GM12878 (cell line): Measurements from ENCODE around the gene ELFN2.

Source experiments
- BRCA1 ChIP-seq: IDR thresholded peaks from 2 replicates; pipeline ENCODE4 v1.6.1; 2011; ENCODE audit warnings: low read depth, low read length, improper control_type of control experiment
- CREB1 ChIP-seq: IDR thresholded peaks from 2 replicates; pipeline ENCODE4 v1.6.1; 2012; ENCODE audit warnings: low read depth, mild to moderate bottlenecking, inconsistent platforms
- CTCF ChIP-seq, 3 experiments: IDR thresholded peaks in 2 of 3; conservative IDR thresholded peaks in 1 of 3; 2 replicates each; pipeline ENCODE4 v1.5.1; 2011; ENCODE audit warnings: low read depth in 3 of 3, low read length in 3 of 3, mild to moderate bottlenecking in 3 of 3, control low read depth in 2 of 3, moderate library complexity in 2 of 3, inconsistent platforms in 1 of 3, mixed read lengths in 1 of 3; ENCODE audit not compliant: control insufficient read depth in 2 of 3, insufficient read depth in 1 of 3; ENCODE audit errors: extremely low read depth in 1 of 3
- EZH2 ChIP-seq: IDR thresholded peaks from 2 replicates; pipeline ENCODE4 v1.6.1; 2012; ENCODE audit warnings: low read depth, mild to moderate bottlenecking, control low read depth, inconsistent platforms, low read length, borderline replicate concordance; ENCODE audit not compliant: control insufficient read depth
- GATAD2B ChIP-seq: fragments of 450-650 bp; conservative IDR thresholded peaks from 2 replicates; pipeline ENCODE4 v1.6.1; 2017; ENCODE audit warnings: low read depth, mild to moderate bottlenecking, moderate library complexity
- HDGF ChIP-seq: fragments of 450-650 bp; IDR thresholded peaks from 2 replicates; pipeline ENCODE4 v1.6.1; 2016; ENCODE audit warnings: antibody characterized with exemption
- MTA2 ChIP-seq: fragments of 450-650 bp; IDR thresholded peaks from 2 replicates; pipeline ENCODE4 v1.6.1; 2016; ENCODE audit warnings: low read depth, mild to moderate bottlenecking, moderate library complexity
- POLR2A ChIP-seq: IDR thresholded peaks from 2 replicates; pipeline ENCODE4 v1.6.1; 2011; ENCODE audit warnings: low read depth, mild to moderate bottlenecking, low read length
- POLR2AphosphoS5 ChIP-seq: IDR thresholded peaks from 2 replicates; pipeline ENCODE4 v1.6.1; 2011; ENCODE audit warnings: mild to moderate bottlenecking, low read length, inconsistent platforms
- RAD21 ChIP-seq: IDR thresholded peaks from 2 replicates; pipeline ENCODE4 v1.6.1; 2011; ENCODE audit warnings: mild to moderate bottlenecking, low read depth, low read length, moderate library complexity; ENCODE audit not compliant: insufficient read depth
- RFX5 ChIP-seq: IDR thresholded peaks from 2 replicates; pipeline ENCODE4 v1.6.1; 2011; ENCODE audit warnings: low read depth, low read length, improper control_type of control experiment
- TAF1 ChIP-seq: IDR thresholded peaks from 2 replicates; pipeline ENCODE4 v1.6.1; 2011; ENCODE audit warnings: mild to moderate bottlenecking, low read depth, low read length, borderline replicate concordance
- ZNF217 ChIP-seq: fragments of 450-650 bp; IDR thresholded peaks from 2 replicates; pipeline ENCODE4 v1.6.1; 2017; ENCODE audit warnings: antibody characterized with exemption, mild to moderate bottlenecking
- ZZZ3 ChIP-seq: IDR thresholded peaks from 2 replicates; pipeline ENCODE4 v1.6.1; 2011; ENCODE audit warnings: low read depth; ENCODE audit not compliant: control insufficient read depth, insufficient read length

DNA sequence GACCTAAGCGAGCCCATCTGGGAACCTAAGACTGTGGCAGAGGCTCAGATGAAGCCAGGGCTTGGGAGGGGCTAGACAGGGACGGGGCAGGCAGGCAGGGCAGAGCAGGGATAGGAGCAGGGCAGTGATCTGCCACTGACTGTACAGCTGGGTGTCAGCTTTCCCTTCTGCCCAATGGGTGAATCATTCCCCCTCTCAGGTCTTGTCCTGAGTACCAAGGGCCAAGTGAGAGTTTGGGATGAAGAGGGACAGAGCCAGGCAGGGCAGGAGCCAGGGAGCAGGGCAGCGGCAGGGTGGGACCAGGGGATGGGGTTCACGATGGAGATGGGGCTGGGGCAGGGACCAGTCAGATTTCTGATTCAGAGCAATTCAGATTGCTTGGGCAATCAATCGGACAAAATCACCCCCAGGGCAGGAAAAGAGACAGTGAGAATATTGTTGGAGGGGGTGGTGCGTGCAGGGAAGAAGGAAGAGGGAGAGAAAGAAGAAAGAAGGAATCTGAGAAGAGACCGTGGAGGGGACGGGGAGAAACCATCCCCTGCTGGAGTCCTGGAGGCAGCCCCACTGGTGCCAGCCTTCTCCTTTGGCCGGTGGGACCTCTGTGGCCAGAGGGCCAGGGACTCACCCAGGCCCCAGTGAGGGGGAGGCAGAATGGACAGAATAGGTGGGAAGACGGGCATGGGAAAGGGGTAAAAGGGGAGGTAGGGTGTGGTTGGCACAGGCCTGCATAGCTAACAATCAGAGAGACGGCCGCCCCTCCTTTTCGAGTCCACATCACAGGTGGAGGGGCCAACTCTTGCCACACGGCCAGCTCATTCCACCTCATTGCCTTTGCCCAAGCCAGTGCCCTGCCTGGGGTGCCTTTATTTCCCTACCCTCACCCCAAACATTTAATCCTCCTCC lies 97.8 kb downstream of the ELFN2 start:
- TF ChIP-seq BRCA1 (no peak), RFX5 (no peak), CREB1 (no peak), ZNF217 (no peak), GATAD2B (no peak), TAF1 (no peak), POLR2A (no peak), CTCF (IDR thresholded peaks at IDR 0.05 in 2 of 3, conservative IDR thresholded peaks at IDR 0.05 in 1 of 3; ENCODE audit: control insufficient read depth in 2 of 3, extremely low read depth in 1 of 3, insufficient read depth in 1 of 3, low read depth in 3 of 3, low read length in 3 of 3) (no peak), RAD21 (no peak), EZH2 (no peak), POLR2AphosphoS5 (no peak), MTA2 (no peak), ZZZ3 (no peak), HDGF (no peak)
